Erythroblast (primary cell): ENCODE results near the gene RASL10A.

Source experiments
- GATA1 ChIP-seq: IDR thresholded peaks from 2 replicates; pipeline ENCODE4 v1.6.1; 2011; ENCODE audit warnings: low read depth, mild to moderate bottlenecking, control low read depth, low read length, moderate library complexity
- POLR2A ChIP-seq: IDR thresholded peaks from 2 replicates; pipeline ENCODE4 v1.6.1; 2011; ENCODE audit warnings: mild to moderate bottlenecking, low read length

GRCh38 chr22:29337631-29338284 lies 22.3 kb upstream of the RASL10A start:
- TF ChIP-seq POLR2A (no peak), GATA1 (no peak)
